Astrocyte (in vitro differentiated cells and primary cell): ENCODE results near the gene GYPC.
"Not testable (repeated sequence)": the region's sequence is repeated elsewhere in the genome, so short reads cannot be mapped to it uniquely, and the experiment has no call there.

Source experiments
- EZH2 ChIP-seq: IDR thresholded peaks from 2 replicates; pipeline ENCODE4 v1.6.1; 2012; ENCODE audit warnings: mild to moderate bottlenecking, low read length, inconsistent platforms; ENCODE audit not compliant: insufficient read depth
- TF ChIP-seq, protein P1 (sequence below): IDR thresholded peaks from 2 replicates; pipeline ENCODE4 v1.5.1; 2011; ENCODE audit warnings: low read depth, mild to moderate bottlenecking, inconsistent platforms, low read length, moderate library complexity; ENCODE audit not compliant: insufficient read depth

DNA sequence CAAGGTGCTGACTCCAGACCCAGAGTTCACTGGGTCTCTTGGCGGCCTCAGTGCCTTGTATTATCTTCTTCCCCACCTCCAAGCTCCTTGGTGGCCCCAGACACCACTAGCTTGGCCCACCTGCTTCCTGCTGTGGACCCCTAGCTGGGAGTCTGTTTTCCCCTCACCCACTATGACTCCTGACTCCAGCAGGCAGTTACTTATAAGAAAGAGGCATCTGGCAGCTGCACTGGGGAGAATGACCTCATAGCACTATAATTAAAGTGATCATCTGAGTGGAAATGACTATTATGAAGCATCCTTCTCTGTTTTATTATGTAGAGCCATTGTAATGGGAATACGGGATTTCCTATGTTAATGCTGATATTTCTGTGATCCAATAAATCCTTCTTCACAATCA, 32.6 kb downstream of the GYPC start:
- TF ChIP-seq, protein P1, sequence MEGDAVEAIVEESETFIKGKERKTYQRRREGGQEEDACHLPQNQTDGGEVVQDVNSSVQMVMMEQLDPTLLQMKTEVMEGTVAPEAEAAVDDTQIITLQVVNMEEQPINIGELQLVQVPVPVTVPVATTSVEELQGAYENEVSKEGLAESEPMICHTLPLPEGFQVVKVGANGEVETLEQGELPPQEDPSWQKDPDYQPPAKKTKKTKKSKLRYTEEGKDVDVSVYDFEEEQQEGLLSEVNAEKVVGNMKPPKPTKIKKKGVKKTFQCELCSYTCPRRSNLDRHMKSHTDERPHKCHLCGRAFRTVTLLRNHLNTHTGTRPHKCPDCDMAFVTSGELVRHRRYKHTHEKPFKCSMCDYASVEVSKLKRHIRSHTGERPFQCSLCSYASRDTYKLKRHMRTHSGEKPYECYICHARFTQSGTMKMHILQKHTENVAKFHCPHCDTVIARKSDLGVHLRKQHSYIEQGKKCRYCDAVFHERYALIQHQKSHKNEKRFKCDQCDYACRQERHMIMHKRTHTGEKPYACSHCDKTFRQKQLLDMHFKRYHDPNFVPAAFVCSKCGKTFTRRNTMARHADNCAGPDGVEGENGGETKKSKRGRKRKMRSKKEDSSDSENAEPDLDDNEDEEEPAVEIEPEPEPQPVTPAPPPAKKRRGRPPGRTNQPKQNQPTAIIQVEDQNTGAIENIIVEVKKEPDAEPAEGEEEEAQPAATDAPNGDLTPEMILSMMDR, result not testable (repeated sequence)
- TF ChIP-seq EZH2, result not testable (repeated sequence)
